BE2C (cell line): ENCODE measurements around the gene DICER1.

Experiments used
- DNase-seq: peaks from one replicate; pipeline ENCODE4 v3.0.0-alpha.2; 2020
- H3K27me3 ChIP-seq: fragments of 250-450 bp; sonication (Bioruptor Pico); 2 replicates; pipeline ENCODE4 v1.5.1; 2020; ENCODE audit warnings: mild to moderate bottlenecking
- H3K36me3 ChIP-seq: fragments of 250-450 bp; sonication (Bioruptor Pico); 2 replicates; pipeline ENCODE4 v1.5.1; 2020; ENCODE audit warnings: mild to moderate bottlenecking
- H3K4me1 ChIP-seq: fragments of 250-450 bp; sonication (Bioruptor Pico); 2 replicates; pipeline ENCODE4 v1.5.1; 2020
- H3K4me3 ChIP-seq: 2 replicates; pipeline ENCODE4 v1.5.1; 2011; ENCODE audit warnings: low read depth, low read length
- H3K9me3 ChIP-seq: fragments of 250-450 bp; sonication (Bioruptor Pico); 2 replicates; pipeline ENCODE4 v1.5.1; 2020
- TF ChIP-seq, protein P1 (sequence below): IDR thresholded peaks from 2 replicates; pipeline ENCODE4 v1.5.1; 2012; ENCODE audit warnings: mild to moderate bottlenecking, low read depth, low read length

Gene DICER1

DNA sequence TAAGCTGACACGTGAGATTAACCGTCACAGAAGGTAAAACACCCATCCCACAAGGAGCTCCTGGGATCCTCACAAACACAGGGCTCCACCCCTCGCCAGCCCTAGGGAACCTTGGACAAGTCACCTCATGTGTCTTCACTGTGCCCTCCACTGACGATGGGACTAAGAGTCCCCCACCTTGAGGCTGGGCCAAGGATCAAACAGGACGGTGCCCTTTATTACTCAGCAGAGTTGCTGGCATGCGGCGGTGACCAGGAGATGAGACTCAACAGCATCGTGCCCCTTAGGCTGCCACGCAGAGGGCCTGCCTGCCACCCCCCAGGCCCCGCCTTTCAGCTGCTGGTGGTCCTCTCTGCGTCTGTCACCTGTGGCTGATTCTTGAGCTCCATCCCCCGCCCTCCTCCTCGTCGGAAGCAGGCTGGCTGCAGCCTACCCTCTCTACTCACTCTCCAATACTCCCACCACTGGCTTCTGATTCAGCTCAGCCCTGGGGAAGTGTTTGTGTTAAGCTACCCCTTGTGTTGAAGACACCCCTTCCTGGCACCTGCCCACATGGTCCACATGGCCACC is 105.2 kb downstream of the DICER1 start:
- H3K4me3 ChIP-seq, result no peak overlapping the region
- no peaks in the 10 kb centered on the region for H3K27me3 ChIP-seq
- H3K4me1 ChIP-seq, result no peaks in the 10 kb centered on the region
- no peak for DNase-seq
- TF ChIP-seq, protein P1, sequence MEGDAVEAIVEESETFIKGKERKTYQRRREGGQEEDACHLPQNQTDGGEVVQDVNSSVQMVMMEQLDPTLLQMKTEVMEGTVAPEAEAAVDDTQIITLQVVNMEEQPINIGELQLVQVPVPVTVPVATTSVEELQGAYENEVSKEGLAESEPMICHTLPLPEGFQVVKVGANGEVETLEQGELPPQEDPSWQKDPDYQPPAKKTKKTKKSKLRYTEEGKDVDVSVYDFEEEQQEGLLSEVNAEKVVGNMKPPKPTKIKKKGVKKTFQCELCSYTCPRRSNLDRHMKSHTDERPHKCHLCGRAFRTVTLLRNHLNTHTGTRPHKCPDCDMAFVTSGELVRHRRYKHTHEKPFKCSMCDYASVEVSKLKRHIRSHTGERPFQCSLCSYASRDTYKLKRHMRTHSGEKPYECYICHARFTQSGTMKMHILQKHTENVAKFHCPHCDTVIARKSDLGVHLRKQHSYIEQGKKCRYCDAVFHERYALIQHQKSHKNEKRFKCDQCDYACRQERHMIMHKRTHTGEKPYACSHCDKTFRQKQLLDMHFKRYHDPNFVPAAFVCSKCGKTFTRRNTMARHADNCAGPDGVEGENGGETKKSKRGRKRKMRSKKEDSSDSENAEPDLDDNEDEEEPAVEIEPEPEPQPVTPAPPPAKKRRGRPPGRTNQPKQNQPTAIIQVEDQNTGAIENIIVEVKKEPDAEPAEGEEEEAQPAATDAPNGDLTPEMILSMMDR, result no peak
- H3K36me3 ChIP-seq, result no peaks in the 10 kb centered on the region
- H3K9me3 ChIP-seq, result no peaks in the 10 kb centered on the region

GRCh38 chr14:95049952-95050351 is 107.4 kb downstream of the DICER1 start:
- Histone ChIP-seq H3K27me3 (no peaks in the 10 kb centered on the region), H3K4me1 (no peaks in the 10 kb centered on the region), H3K9me3 (no peaks in the 10 kb centered on the region), H3K4me3 (no peak overlapping the region), H3K36me3 (no peaks in the 10 kb centered on the region)
- TF ChIP-seq, protein P1, result no peak
- DNase-seq, result no peak

DNA sequence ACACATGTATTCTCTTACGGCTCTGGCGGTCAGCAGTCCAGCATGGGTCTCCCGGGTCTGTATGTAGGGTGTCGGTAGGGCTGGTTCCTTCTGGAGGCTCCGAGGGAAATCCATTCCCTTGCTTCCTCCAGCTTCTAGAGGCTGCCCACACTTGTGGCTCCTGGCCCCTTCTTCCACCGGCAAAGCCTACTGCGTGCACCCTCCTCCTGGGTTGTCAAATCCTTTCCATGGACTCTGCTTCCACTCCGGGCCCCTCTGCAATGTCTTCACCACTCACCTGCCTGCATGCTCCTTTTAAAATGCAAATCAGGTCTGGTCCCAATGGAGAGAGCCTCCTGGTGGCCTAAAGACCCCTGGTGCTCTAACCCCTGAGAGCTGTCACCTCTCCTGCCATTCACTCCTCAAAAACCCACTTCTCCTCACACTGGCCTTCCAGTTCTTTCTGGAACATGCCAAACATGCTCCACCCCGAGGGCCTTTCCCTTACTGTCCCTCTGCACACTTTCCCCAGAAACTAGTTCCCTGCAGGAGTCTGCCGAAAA is 108.5 kb downstream of the DICER1 start:
- no peak for DNase-seq
- TF ChIP-seq, protein P1, result no peak
- no peaks in the 10 kb centered on the region for H3K4me1 ChIP-seq
- no peaks in the 10 kb centered on the region for H3K36me3 ChIP-seq
- H3K27me3 ChIP-seq, result no peaks in the 10 kb centered on the region
- H3K4me3 ChIP-seq, result no peak overlapping the region
- no peaks in the 10 kb centered on the region for H3K9me3 ChIP-seq

- no peaks in the 10 kb centered on the region for H3K27me3 ChIP-seq
- DNase-seq, result no peak
These were observed 109.6 kb downstream of the DICER1 start for GRCh38 chr14:95047754-95048153.

DNA sequence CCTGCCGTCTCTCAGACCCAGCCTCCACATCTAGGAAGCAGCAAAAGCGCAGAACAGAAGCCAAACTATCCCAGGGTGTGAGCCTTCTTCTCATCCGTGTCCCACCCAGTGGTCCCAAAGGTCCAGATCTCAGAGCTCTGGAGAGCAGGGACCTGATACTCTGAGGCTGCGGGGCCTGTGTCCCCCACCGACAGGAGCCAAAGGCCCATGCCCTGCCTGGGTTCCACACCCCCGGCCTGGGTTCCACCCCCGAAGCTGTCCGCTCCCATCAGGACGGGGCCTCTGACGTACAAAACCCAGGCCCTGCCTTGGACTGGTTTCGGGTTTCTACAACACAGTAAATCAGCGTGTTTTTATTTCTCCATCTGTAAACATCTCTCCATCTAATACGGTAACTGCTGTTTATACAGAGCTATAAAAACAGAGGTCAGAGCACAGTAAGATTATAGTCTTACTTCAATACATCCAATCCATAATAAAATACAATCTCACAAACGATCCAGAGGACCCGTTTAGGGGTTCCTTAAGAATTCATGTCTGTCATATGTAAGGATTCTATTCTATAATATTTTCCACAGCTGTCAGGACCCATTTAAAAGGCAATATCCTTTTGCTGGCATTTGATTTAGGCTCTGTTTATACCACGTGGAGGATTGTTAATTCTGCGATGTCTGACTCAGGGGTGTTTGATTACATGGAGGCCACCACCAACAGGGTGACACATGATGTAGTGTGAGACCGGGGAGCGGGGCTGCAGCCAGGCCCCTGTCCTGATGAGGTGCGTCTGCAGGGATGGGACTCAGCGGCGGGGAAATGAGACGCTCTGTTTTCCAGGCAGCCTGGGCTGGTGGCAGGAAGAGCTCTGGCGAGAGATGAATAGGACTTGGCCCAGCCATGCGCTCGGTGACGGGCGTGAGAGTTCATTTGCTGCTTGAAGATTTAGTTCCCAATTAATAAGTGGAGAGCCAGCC is 110.3 kb downstream of the DICER1 start:
- no peaks in the 10 kb centered on the region for H3K27me3 ChIP-seq

More at GRCh38 chr14:95047754-95048153, 109.6 kb downstream of the DICER1 start:
- Histone ChIP-seq H3K36me3 (no peaks in the 10 kb centered on the region), H3K9me3 (no peaks in the 10 kb centered on the region), H3K4me1 (no peaks in the 10 kb centered on the region), H3K4me3 (no peak overlapping the region)
- TF ChIP-seq, protein P1, result no peak

More for the DNA sequence above, 110.3 kb downstream of the DICER1 start:
- Histone ChIP-seq H3K36me3 (no peaks in the 10 kb centered on the region), H3K9me3 (no peaks in the 10 kb centered on the region), H3K4me3 (no peak overlapping the region), H3K4me1 (no peaks in the 10 kb centered on the region)
- TF ChIP-seq, protein P1, result no peak
- DNase-seq, result no peak
